Medulla oblongata (tissue), 1 donor: ENCODE results near the gene GPC6.

ENCODE experiments used
- DNase-seq: peaks from one replicate; pipeline ENCODE4 v3.0.0-alpha.2; 2015; ENCODE audit errors: extremely low spot score

The GPC6 gene

DNA sequence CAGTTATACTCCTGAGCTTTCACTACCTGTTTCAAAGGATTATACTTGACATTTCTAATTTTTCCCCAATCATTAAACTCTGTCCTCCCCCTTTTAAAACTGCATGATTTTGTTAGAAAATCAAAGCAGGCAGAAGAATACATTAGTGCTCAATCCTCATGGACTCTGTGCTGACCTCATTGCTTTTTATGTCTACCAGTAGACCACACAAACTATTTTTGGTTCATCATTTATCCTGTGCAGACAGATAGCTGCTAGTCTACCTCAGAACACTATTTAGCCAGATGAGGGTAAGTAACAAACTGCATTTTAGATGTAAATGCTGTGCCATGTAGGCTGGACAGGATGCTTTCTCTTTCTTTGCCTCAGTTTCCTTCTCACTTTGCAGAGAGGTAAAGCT lies 1016.9 kb downstream of the GPC6 start:
- DNase-seq = no peak

DNA sequence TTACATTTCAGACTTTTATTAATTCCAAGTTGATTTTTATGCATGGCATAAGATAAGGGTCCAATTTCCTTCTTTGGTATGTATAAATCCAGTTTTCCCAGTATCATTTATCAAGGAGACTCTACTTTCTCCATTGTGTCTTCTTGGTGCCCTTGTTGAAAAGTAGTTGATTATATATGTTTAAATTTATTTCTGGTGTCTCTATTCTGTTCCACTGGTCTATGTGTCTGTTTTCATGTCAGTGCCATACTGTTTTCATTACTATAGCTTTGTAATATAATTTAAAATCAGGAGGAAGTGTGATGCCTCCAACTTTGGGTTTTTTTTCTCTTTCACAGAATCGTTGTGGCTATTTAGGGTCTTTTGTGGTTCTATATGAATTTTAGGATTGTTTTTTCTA lies 1019.9 kb downstream of the GPC6 start:
- no peak for DNase-seq

DNA sequence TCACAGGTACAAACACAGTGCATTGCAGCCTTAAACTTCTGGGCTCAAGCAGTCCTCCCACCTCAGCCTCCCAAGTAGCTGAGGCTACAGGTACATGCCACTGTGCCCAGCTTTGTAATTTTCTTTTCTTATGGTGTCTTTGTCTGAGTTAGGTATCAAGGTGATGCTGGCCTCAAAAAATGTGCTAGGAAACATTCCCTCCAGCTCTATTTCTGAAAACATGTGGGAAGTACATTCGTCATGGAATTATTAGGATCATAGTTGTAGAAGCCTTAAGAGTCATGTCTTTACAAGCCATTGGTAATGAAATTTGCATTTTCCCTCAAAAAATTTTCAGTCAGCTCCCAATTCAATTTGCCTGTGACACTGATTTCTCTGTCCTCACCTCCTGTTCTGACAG lies 1021.3 kb downstream of the GPC6 start:
- DNase-seq = no peak

DNA sequence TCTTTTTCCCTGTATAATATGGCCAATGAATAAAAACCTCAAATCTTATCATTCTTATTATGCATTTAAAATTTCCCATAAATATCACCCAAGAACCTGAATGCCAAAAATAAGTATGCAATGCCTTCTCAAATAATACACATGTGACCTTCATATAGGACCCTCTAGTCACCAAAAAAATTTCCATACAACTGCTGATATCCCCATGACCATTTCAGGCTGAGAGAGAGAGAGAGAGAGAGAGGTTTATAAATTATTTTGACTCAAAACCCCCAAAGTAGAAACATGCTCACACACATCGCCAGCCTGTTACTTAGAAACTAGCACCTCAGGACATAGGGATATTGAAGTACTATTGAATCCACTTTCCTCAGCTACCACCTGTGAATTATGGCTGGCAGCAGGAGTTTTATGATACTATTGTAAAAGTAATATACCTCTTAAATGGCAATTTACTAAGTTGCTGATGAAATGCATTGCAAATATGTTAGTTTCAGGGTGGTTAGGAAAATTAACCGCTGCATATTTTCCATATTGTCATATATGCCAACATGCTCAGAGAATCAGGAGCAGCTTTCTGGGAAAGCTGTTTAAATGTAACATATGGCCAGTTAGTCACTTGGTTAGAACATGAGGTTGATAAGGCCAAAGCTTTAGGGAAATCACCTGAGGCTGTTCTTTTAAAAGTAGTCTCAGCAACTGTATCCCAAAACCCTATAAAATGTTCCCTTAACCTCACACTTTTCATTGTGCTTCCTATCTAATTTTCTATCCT lies 1022.0 kb downstream of the GPC6 start:
- DNase-seq = no peak

DNA sequence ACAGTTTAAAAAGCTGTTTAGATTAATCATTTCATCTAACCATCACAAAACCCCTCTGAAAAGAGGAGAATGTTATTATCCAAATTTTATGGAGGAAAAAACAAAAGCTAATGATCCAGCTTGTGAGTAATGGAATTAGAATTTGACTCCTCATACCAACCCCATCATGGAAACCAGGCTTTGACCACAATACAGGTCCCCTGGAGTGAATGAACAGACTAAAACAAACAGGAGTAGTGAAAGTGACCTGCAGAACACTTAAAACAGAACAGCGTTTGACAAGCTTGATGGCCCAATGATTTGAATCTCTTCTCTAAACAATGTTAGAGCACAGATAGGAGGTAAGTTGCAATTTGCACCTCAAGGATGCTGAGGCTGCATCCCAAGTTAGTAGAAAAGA lies 1022.9 kb downstream of the GPC6 start:
- DNase-seq = no peak

DNA sequence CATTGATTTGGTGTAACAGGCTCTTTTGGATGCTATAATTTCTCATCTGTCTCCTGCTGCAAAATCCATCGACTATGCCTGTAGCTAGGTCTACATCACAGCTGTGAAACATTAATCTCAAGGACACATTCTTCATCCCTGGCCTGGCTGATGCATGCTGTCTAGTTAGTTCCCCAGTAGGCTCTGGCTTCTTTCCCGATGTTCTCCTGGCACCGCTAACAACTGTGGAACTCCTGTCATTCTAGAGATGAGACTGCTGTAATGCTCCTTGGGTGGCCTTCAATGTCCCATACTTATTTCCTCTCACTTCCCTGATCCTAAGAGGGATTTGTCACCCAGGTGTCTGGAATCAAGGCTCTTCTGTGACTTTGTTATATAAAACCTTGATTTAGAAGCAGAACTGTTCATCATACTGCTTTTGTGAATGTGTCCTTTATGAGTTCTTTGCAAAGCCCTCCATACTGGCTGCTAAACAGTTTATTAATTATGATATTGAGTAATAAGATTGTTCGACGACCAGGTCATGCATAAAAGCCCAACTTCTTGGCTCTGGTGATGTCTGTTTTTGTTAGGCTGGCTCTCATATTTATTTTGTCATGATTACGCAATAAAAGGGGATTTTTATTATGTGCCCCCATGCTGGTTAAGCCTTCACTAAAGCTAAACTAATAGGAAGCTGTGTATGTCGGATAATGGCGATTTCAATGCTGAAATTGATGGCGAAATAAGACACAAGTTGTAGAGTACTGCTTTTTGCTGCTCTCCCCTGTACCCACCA lies 1025.4 kb downstream of the GPC6 start:
- no peak for DNase-seq

DNA sequence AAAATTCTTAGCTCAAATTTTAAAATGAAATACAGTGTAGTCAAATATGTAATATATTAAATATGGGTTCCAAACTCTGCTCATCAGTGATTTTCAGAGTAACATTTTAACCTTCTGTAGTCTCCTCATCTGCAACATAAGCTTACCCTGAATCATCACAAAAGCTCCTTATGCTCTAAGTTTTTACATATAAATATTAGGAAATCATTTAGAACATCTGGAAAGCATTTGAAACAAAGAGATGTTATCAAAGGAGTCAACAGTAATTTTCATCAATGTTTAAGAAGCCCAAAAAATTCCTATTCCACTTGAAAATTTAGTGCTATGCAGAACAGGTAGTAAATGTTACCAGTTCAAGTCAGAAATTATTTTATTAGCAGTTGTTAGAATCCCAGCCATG lies 1028.1 kb downstream of the GPC6 start:
- DNase-seq = no peak

DNA sequence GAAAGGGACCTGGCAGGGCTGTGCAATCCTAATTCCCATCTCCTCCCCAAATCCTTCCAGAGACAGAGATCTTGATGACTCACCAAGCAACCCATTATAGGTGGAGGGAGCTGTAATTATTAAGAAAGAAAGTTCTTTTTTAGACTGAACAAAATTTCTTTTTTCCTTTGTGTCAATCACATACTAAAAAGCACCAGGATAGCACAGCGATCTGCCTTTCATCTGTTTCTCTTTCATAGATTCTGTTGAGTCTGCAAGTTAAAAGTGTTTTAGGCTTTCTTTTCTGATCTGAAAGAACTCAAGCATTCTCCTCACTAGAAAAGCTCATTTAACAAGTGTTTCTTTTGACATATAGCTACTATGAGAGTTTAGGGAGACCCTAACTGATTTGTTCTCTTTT lies 1030.1 kb downstream of the GPC6 start:
- no peak for DNase-seq

DNA sequence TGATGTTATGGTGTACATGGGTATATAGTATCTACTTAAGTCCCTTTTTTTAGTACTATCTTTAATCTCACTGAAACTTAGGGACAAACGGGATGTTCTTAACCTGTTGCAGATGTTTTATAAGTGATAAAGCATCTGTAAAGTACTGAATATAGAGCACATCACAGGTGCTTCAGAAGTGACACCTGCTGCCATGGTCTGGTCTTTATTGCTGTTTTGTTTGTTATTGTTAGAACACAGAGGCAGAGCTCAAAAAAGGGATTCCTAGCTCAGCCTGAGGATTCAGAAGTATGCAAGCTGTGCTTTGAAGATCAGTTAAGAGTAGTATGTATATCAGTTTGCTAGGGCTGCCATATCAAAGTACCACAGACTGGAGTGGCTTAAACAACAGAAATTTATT lies 1033.4 kb downstream of the GPC6 start:
- DNase-seq = no peak

DNA sequence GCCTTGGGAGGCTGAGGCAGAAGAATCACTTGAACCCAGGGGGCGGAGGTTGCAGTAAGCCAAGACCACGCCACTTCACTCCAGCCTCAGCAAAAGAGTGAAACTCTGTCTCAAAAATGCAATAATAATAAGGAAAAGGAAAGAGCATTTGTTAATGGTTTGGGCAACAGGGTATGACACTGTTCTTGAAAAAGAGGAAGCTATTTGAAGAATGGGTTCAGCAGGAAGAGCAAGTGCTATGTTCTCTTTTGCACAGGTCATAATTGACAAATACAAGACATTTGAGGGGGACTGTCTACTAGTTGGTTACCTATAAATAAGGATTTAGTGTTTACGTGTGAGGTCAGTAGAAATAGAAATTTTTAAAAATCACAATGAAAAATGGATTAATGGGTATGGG lies 1034.6 kb downstream of the GPC6 start:
- no peak for DNase-seq

DNA sequence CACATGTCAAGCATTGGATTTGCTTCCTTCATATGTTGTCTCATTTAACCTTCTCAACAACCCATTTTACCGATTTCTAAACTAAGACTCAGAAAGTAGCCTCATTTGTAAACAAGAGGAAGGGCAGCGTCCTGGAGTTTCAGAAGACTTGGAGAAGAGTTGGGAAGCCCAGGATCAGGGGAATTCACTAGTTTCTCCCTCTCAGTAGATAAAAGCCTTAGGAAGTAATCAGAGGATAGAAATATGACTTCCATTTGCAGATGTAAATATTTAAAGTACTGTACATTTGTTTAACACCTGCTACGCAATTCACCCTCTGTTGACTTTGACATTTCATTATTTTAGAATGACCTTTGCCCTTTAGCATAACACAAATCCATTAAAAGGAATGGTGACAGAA lies 1036.4 kb downstream of the GPC6 start:
- no peak for DNase-seq

DNA sequence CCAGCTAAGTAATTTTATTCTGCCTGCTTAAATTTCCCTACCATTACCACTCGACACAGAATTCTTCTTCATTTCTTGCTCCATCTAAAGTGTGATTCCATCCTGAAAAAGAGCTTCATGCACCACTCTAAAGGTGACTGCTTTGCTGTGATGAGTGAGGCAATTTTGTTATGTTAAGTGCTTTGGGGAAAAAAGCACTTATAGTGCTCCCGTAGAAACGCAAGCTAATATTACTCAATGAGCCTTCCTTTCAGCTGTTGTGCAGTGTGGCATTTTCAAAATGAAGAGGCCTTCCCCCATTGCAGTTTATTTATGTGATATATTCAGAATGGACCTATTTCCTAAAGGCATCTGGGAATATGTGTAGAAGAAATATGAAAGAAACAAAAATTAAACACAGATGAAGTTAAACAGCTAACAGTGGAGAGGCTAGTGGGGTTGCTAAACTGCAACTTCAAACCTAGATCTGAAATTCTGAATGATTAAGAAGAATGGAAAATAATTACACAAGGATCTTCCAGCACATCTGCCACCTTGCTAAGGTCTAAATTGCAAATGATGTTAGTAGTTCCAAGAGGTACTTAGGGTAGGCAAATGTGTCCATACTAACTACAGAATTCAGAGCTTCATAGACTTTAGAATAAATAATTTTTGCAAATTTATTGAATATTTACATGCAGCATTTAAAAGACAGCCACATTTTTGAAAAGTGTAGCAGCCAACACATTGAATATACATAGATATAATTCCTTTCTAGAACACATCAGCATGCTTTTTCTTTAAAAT lies 1041.2 kb downstream of the GPC6 start:
- no peak for DNase-seq

DNA sequence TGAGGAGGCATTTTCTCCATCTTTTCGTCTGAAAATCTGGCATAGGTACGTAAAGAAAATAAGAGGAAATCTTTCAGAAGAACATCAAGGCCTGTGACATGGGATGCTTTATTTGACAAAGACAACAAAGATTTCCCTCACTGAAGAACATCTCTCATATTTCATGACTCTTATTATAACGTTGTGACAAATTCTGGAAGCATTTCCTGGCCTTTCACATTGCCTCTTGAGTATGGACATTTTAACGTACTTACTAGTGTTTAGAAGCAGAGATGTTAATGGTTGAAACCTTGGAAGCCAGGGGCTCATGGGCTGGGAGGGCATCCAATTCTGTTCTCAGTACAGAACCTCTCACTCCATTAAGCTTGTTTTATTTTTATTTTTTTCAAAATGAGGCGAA lies 1042.1 kb downstream of the GPC6 start:
- no peak for DNase-seq

DNA sequence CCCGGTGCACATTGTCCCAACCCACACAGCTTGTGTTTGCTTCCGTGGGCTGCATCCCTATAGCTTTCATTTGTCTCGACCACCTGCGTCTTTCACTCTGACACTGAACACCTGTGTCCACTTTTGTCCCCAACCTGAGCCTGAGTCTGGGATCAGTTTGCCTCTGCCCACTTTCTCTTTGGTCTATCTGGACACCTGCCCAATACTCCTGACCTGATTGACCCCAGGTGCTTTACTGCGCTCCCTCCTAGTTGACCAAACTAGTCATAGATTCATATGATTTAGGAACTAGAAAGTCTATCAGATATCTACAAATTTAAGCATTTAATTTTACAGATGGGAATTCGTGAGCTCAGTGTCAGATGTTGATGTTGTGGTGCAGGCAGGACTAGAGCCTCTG lies 1043.0 kb downstream of the GPC6 start:
- DNase-seq = no peak

DNA sequence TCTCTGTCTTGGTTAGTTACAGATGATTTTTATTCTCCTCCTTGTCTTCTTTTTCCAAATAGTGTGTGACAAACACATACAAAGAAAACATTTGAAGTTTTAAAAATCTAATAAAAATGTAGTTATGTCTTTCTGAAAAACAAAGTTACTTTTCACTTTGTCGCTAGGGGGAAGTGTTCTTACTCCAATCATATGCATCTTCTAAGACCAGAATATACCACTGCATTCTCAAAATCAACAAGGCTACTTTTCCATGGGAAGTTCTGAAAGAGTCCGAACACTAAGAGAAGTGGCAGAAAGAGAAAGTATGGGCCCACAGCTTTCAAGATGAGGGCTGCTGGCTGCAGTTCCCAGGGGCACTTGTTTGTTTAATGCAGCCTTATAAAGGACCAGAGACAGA lies 1043.9 kb downstream of the GPC6 start:
- no peak for DNase-seq

DNA sequence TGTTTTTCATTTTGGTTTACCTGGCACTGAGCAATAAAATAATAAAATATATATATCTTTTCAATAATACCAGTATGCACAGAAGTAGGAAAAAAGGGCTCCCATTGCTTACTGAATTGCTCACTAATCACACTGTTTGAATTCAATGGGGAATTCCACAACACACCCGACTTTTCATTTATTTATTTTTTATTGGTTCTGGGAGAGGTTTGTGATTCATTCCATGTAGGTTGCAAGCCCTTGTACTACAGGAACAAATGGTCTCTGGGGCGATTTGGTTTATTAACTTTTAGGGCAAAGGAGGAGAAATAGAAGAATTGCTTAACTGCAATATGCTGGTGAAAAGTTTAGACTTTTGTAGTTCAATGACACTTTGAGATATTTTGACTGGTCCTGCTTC lies 1045.4 kb downstream of the GPC6 start:
- no peak for DNase-seq

DNA sequence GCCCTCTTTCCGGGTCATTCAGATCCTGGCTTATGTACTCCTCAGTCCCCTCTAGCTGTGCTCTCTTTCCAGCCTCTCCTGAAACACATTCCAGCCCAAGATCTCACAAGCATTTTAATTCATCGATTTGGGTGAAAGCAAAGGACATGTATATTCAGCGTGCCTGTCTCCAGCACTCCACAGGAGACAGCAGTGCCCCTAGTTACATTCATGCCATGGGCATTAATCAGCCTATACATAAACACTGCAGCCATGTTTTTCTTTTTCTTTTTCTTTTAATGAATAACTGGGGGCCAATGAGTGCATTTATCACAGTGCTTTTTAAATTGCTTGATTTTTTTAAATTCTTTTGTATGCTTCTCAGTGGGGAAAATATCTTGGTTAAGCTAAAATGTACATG lies 1053.7 kb downstream of the GPC6 start:
- no peak for DNase-seq

DNA sequence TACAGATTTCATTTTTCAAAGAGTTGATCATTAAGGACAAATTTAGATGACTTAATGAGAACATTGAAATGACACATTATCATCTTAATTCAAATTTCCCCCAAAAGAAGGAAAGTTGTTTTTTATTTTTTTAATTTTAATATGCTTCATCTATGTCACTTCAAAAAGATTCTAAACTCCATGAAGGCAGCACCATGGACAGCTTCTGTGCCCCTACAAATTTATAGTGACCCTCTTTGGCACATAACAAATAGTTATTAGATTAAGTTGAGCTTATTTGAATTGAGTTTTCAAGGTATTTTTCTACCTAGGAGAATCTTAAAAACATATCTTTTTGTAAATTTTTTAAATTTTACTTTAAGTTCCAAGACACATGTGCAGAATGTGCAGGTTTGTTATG lies 1054.2 kb downstream of the GPC6 start:
- DNase-seq = no peak

DNA sequence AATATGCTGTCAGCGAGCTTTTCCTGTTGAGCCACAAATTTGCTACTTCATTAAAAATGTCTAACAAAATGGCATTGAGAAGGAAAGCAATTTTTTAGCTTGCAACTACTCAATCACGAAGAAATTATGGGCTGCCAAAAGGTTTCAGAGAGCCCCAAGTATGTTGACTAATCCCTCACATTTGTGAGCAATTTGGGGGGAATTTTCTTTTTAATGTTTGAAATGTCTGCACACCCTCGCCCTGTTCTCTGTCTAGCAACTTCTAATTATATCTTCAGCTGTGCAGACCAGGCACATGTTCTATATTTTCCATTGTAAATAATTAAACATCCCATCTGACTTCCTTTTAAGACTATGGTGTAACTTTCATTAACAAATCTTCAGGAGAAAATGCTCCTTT lies 1060.0 kb downstream of the GPC6 start:
- DNase-seq = no peak

DNA sequence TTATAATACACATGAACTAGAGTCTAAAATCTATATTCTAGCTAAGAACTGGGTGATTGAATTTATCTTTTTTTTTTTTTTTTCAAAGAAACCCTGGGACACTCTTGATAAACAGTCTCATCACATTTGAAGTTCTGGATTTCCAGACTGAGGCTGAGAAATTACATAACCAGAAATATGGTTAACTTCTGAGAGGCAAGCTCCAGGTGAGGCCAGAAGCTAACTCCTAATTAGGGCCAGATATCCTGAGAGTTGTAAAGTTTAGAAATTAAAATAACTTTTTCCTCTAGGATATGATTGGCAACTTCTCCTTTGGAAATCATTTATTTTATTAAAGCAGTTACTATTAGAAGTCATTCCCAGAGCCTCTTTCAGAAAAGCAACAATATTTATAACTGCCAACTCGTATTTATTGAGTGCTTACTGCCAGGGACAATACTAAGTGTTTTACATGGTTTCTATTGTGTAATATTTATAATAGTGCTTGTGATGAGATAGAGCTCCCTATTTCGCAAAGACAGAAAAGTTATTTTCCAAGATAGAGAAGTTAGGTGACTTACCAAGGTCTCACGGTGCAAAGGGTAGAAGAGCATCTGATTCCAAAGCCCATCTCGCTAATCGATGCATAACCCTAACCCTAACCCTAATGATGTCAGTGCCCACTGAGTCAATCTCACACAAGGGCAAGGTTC lies 1065.2 kb downstream of the GPC6 start:
- no peak for DNase-seq

DNA sequence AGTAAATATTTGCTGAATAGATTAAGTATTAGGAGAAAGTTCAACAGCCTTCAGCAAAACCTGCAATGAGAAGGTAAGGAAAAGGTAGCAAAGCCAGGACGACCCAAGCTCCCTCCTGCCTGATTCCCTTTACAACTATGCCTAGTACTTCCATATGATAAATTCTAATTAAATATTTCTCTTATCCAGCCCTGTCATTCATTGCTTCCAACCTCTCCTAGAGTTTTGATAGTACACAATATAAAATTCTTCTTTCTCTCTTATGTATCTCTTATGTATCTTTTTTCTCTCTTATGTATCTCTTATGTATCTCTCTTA lies 1065.7 kb downstream of the GPC6 start:
- DNase-seq = no peak

DNA sequence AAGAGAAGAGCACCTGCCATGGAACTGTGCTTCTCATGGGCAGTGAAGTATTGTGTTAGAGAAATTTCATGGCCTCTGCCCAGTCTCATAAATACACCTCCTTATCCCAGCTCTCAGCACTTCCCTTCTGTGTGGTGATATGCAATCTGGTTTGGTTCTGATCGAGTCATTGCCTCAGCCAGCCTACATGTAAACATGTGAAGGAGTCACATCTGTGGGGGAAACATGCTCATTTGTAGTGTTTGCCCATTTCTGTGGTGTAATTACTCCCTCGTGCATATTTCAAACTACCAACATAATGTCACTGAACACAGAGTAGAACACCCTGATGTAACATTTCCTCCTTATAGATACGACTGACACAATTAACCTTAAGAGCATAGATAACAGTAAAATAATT lies 1069.9 kb downstream of the GPC6 start:
- DNase-seq = no peak
